ENCODE measurements around the gene LRRC18.
A peak's percentile ranks its signal among the peaks of the same experiment; 100 is the strongest.

Gene LRRC18

GRCh38 chr10:48939790-48940325 is at the start of gene LRRC18:
TSS of gene LRRC18 (minus strand) at chr10:48939840. CDS start at chr10:48914155, 25,685 bp downstream.
- DNase-seq: no peak

GRCh38 chr10:48985621-48986158 is 46.0 kb upstream of the LRRC18 start:
- no peak for DNase-seq

- no peak for DNase-seq
These were observed 44.2 kb upstream of the LRRC18 start for GRCh38 chr10:48983648-48984351.

- no peak for DNase-seq
These were observed 42.9 kb upstream of the LRRC18 start for GRCh38 chr10:48982584-48982983.

- peak in 1 of 2 experiments; percentile 61 for DNase-seq
These were observed 41.8 kb upstream of the LRRC18 start for GRCh38 chr10:48981310-48981907.

GRCh38 chr10:48978318-48978717 is 38.7 kb upstream of the LRRC18 start:
- DNase-seq: no peak

GRCh38 chr10:48976196-48976595 is 36.6 kb upstream of the LRRC18 start:
- DNase-seq: peak; percentile 3 to 48

- no peak for DNase-seq
These were observed 35.0 kb upstream of the LRRC18 start for GRCh38 chr10:48974510-48975156.

GRCh38 chr10:48973065-48973464 is 33.4 kb upstream of the LRRC18 start:
- DNase-seq: no peak

- no peak for DNase-seq
These were observed 31.0 kb upstream of the LRRC18 start for GRCh38 chr10:48970654-48971053.

GRCh38 chr10:48970046-48970445 is 30.4 kb upstream of the LRRC18 start:
- no peak for DNase-seq

- no peak for DNase-seq
These were observed 28.4 kb upstream of the LRRC18 start for GRCh38 chr10:48968036-48968435.

GRCh38 chr10:48965460-48965859 is 25.8 kb upstream of the LRRC18 start:
- DNase-seq: no peak

- no peak for DNase-seq
These were observed 24.4 kb upstream of the LRRC18 start for GRCh38 chr10:48964038-48964437.

- DNase-seq: no peak
These were observed 19.1 kb upstream of the LRRC18 start for GRCh38 chr10:48958598-48959190.

GRCh38 chr10:48957361-48958151 is 17.9 kb upstream of the LRRC18 start:
- DNase-seq: no peak

- no peak for DNase-seq
These were observed 12.1 kb upstream of the LRRC18 start for GRCh38 chr10:48951707-48952106.

- no peak for DNase-seq
These were observed 8.9 kb upstream of the LRRC18 start for GRCh38 chr10:48948470-48949037.

- DNase-seq: no peak
These were observed 8.2 kb upstream of the LRRC18 start for GRCh38 chr10:48947690-48948469.

- DNase-seq: no peak
These were observed 7.4 kb upstream of the LRRC18 start for GRCh38 chr10:48946891-48947500.

GRCh38 chr10:48946332-48946731 is 6.7 kb upstream of the LRRC18 start:
- no peak for DNase-seq
